Testis (tissue), 3 donors: ENCODE measurements around the gene LARP7. TPM values are rescaled to one million over a fixed set of nuclear protein-coding genes. Genes with fewer than 3 reads are reported as not detected.

ENCODE experiments used
- DNase-seq: peaks from one replicate; pipeline ENCODE4 v3.0.0-alpha.2; 2019
- H3K27ac ChIP-seq, 2 donors: fragments of 200-600 bp; sonication (generic); one replicate each; pipeline ENCODE4 v1.5.1; 2019
- H3K27me3 ChIP-seq: fragments of 200-600 bp; sonication (generic); one replicate; pipeline ENCODE4 v1.5.1; 2019
- H3K36me3 ChIP-seq: fragments of 200-600 bp; sonication (generic); one replicate; pipeline ENCODE4 v1.5.1; 2017; ENCODE audit warnings: low read depth; ENCODE audit errors: missing control alignments
- H3K4me1 ChIP-seq: fragments of 200-600 bp; sonication (generic); one replicate; pipeline ENCODE4 v1.5.1; 2019
- H3K4me3 ChIP-seq, 2 donors: fragments of 200-600 bp; sonication (generic); one replicate each; pipeline ENCODE4 v1.5.1; 2017 to 2019
- H3K9me3 ChIP-seq: fragments of 200-600 bp; sonication (generic); one replicate; pipeline ENCODE4 v1.5.1; 2017
- POLR2A ChIP-seq: fragments of 450-650 bp; IDR thresholded peaks from one replicate; pipeline ENCODE4 v1.6.1; 2017; ENCODE audit warnings: antibody characterized with exemption, mild to moderate bottlenecking, moderate library complexity
- WGBS, 2 donors: methylation state at CpG; one replicate each; pipeline ENCODE4 v1.1.5; 2018; 5-methylcytosine and 5-hydroxymethylcytosine counted together
- intact Hi-C: fragments of 100-400 bp; cut with DNase I; formaldehyde crosslinking; loops from one replicate; pipeline ENCODE4 v1.15.1; 2023; ENCODE audit warnings: low total_unique reads
- polyA plus RNA-seq: library from polyadenylated mRNA; stranded (reverse); fragments of 350-450 nt; fragmentation: Illumina TruSeq; extraction: RNeasy Lipid Tissue Mini Kit (QIAGEN cat#74804); gene quantifications from one replicate; pipeline ENCODE4 v1.2.3, GENCODE V29; 2014; ENCODE audit warnings: low read depth, low replicate concordance; ENCODE audit not compliant: insufficient read depth
- total RNA-seq, 2 donors: library from RNA; depleted of rRNA; stranded (reverse); fragments of >200 nt; gene quantifications; one replicate each; pipeline ENCODE4 v1.2.3, GENCODE V29; 2016
- TF ChIP-seq, protein P1 (sequence below), 3 experiments: fragments of 450-650 bp in 2 of 3; fragments of 200-600 bp in 1 of 3; sonication (generic) in 1 of 3; IDR thresholded peaks; one replicate each; pipeline ENCODE4 v1.5.1; 2016 to 2019; ENCODE audit warnings: antibody characterized with exemption in 3 of 3, mild to moderate bottlenecking in 2 of 3, moderate library complexity in 1 of 3

The LARP7 gene
- total and polyA plus RNA-seq, 3 donors from 2014 or later: 15.6 to 41.7 (median 40.6) TPM

DNA sequence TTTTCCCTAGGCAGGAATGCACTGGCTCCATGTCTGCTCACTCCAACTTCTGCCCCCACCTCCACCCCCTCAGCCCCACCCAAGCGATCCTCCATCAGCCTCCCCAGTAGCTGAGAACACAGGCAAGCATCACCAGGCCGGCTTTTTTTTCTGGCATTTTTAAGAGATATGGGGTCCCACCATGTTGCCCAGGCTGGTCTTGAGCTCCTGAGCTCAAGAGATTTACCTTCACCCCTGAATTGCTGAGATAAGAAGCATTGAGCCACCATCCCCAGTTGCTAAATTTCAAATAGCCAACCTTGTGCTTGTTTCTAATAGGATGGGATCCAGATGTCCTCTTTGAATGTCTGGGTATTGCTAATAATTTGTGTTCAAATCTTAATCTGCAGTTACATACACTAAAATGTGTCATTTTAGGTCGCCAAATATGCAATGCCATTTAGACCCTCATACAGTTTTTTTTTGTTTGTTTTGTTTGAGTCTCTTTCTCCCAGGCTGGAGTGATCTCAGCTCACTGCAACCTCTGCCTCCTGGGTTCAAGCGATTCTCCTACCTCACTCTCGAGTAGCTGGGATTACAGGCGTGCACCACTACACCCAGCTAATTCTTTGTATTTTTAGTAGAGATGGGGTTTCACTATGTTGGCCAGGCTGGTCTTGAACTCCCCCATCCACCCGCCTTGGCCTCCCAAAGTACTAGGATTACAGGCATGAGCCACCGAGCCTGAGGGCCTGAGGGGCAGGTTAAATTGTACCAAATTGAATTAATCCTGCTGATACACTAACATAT, 8.8 kb downstream of the LARP7 start:
- intact Hi-C loops: no loop called here
- no peaks in the 10 kb centered on the region for H3K36me3 ChIP-seq
- 79 to 82% methylated on average over 8 of the region's 8 CpGs for WGBS, 2 donors

DNA sequence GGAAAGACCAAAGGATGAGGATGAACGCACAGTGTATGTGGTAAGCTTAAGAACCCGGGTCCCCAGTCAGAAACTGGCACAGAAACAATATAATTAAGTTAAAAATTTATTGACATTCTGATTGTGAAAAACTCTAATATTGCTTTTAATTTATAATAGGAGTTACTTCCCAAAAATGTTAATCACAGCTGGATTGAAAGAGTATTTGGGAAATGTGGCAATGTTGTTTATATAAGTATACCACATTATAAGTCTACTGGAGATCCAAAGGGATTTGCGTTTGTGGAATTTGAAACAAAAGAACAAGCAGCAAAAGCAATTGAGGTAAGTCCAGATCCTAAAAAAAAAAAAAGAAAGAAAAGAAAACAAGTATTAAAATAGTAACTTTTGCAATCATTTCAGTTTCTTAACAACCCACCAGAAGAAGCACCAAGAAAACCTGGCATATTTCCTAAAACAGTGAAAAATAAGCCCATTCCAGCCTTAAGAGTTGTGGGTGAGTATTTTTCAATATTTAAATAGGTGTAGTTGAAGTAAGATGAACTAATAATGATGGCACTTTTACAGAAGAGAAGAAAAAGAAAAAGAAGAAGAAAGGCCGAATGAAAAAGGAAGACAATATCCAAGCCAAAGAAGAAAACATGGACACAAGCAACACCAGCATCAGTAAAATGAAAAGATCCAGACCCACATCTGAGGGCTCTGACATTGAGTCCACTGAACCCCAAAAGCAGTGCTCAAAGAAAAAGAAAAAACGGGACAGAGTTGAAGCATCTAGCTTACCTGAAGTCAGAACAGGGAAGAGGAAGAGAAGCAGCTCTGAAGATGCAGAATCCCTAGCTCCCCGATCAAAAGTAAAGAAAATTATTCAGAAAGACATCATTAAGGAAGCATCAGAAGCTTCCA, 9.9 kb downstream of the LARP7 start:
- no peak overlapping the region for H3K27ac ChIP-seq
- no peaks in the 10 kb centered on the region for H3K9me3 ChIP-seq
- DNase-seq: no peak
- H3K4me3 ChIP-seq: no peak overlapping the region
- intact Hi-C loops: no loop called here
- 73 to 75% methylated on average over 6 of the region's 6 CpGs for WGBS, 2 donors
- H3K36me3 ChIP-seq: no peaks in the 10 kb centered on the region
- H3K4me1 ChIP-seq: no peaks in the 10 kb centered on the region
- TF ChIP-seq POLR2A: no peak
- TF ChIP-seq, protein P1, sequence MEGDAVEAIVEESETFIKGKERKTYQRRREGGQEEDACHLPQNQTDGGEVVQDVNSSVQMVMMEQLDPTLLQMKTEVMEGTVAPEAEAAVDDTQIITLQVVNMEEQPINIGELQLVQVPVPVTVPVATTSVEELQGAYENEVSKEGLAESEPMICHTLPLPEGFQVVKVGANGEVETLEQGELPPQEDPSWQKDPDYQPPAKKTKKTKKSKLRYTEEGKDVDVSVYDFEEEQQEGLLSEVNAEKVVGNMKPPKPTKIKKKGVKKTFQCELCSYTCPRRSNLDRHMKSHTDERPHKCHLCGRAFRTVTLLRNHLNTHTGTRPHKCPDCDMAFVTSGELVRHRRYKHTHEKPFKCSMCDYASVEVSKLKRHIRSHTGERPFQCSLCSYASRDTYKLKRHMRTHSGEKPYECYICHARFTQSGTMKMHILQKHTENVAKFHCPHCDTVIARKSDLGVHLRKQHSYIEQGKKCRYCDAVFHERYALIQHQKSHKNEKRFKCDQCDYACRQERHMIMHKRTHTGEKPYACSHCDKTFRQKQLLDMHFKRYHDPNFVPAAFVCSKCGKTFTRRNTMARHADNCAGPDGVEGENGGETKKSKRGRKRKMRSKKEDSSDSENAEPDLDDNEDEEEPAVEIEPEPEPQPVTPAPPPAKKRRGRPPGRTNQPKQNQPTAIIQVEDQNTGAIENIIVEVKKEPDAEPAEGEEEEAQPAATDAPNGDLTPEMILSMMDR (IDR thresholded peaks at IDR 0.05): no peak
- H3K27me3 ChIP-seq: no peaks in the 10 kb centered on the region

More for the DNA sequence above, 8.8 kb downstream of the LARP7 start:
- H3K4me3 ChIP-seq: no peak overlapping the region
- no peaks in the 10 kb centered on the region for H3K4me1 ChIP-seq
- no peak for TF ChIP-seq POLR2A
- TF ChIP-seq, protein P1 (IDR thresholded peaks at IDR 0.05): no peak
- H3K9me3 ChIP-seq: no peaks in the 10 kb centered on the region
- H3K27me3 ChIP-seq: no peaks in the 10 kb centered on the region
- DNase-seq: no peak
- H3K27ac ChIP-seq: no peak overlapping the region

DNA sequence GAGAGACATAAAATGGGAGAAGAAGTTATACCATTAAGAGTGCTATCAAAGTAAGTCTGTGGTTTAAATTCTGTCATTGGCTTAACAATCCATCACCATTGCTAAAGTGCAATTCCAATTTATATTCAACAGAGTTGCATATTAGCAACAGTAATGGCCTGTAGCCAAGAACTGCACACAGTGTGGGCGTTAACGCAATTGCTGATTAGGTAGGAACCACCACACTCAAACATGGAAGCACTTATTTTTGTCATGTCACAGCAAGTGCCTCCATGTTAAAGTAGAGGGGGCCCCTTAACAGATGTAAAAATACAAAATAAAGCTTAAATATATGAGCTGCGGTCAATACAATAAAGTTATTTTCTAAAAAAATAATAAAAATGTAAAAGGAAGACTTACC, 10.8 kb downstream of the LARP7 start:
- H3K27ac ChIP-seq: no peak overlapping the region
- no peak for DNase-seq
- intact Hi-C loops: no loop called here
- no peaks in the 10 kb centered on the region for H3K27me3 ChIP-seq
- TF ChIP-seq, protein P1 (IDR thresholded peaks at IDR 0.05): no peak
- TF ChIP-seq POLR2A: no peak
- no peaks in the 10 kb centered on the region for H3K36me3 ChIP-seq
- H3K9me3 ChIP-seq: no peaks in the 10 kb centered on the region
- H3K4me3 ChIP-seq: no peak overlapping the region
- WGBS, 2 donors: 74 to 83% methylated on average over 3 of the region's 3 CpGs
- H3K4me1 ChIP-seq: no peaks in the 10 kb centered on the region

DNA sequence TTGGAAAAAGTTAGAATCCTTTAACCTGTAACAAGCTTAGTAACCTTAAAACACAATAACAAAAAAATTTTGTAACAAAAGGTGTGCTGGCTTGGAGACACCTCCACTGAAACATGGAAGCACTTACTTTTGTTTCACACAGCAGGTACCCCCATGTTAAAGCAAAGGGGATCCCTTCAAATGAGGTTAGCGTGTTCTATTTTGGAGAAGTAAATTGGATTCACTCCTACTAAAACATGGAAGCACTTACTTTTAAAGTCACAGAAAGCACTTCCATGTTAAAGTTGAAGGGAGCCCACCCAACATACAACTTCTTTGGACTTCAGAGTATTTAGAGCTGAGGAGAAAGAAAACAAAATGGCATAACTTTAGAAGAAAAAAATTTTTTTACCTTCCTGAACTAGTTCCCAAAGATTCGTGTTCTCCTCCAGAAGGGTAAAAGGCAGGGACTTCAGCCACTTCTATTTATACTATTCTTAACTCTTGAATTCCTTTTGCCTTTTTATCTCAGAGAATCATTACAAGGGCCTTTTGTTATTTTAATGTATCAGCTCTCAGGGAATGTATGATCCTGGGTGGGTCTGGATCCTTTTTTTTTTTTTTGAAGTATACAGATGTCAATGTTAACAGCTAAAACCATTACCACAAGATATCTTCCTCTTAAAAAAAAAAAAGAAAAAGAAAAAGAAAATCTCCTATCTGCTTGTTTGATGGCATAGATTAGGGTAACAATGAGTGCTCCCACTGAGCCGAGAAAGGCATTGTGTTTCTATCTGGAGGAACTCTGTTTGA, 11.5 kb downstream of the LARP7 start:
- Histone ChIP-seq H3K36me3 (no peaks in the 10 kb centered on the region), H3K4me1 (no peaks in the 10 kb centered on the region), H3K27ac (no peak overlapping the region), H3K9me3 (no peaks in the 10 kb centered on the region), H3K27me3 (no peaks in the 10 kb centered on the region), H3K4me3 (no peak overlapping the region)
- intact Hi-C loops: no loop called here
- 63 to 66% methylated on average over 3 of the region's 3 CpGs for WGBS, 2 donors
- TF ChIP-seq, protein P1 (IDR thresholded peaks at IDR 0.05): no peak
- no peak for TF ChIP-seq POLR2A
- no peak for DNase-seq
